SH-SY5Y (cell line): Measurements from ENCODE around the gene ACBD4.

ENCODE experiments used
- GATA2 ChIP-seq: IDR thresholded peaks from 2 replicates; pipeline ENCODE4 v1.6.1; 2011; ENCODE audit warnings: mild to moderate bottlenecking, low read depth, low read length
- GATA3 ChIP-seq: IDR thresholded peaks from 2 replicates; pipeline ENCODE4 v1.6.1; 2011; ENCODE audit warnings: low read depth, mild to moderate bottlenecking, low read length, moderate library complexity

Gene ACBD4

DNA sequence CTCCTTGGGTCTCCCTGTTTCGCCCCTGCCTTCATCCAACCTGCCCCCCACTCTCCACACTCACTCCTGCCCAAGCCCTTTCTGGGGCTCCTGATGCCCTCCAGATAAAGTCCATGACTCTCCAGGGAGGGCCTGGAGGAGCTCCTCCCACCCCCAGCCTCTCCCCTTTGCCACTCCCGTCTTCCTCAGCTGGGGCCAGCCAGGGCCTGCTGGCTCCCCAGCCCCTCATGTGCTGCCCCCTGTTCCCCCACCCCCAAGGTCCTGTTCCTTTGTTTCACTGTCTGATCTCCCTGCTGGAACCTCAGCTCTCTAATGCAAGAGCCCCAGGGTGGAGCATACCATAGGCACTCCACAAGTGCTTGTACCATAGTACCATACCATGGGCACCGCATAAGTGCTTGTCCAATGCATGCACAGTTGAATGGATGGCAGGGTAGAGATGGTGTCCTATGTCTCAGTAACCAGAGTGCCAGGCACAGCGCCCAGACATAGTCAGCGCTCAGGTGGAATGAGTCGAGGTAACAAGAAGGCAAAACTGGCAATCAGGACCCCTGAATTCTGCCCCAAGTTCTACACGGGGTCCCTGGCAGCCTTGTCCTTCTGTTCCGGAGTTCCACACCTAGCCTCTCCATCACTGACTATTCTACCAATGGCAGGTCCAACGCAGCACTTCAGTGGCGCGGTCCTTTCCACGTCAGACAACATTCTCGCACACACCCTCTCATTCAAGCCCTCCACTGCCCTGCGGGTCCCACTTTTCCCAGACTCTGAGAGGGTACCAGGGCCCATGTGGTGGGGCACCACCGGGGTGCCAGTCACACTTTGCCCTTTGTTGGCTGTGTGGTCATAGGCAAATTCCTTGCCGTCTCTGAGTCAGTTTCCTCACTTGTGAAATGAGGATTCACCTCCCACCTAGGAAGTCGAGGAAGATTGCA, 4.5 kb upstream of the ACBD4 start:
- no peak for TF ChIP-seq GATA3
- no peak for TF ChIP-seq GATA2

- no peak for TF ChIP-seq GATA3
- TF ChIP-seq GATA2 = no peak
Measured at GRCh38 chr17:45131616-45132319, 3.7 kb upstream of the ACBD4 start.

- TF ChIP-seq GATA2 (no peak), GATA3 (no peak)
Measured at GRCh38 chr17:45132320-45132571, 3.2 kb upstream of the ACBD4 start, which contains the start of gene PLCD3. Gene PLCD3, minus strand, starts transcription at chr17:45132515. Its CDS starts 105 bp downstream, at chr17:45132410.

DNA sequence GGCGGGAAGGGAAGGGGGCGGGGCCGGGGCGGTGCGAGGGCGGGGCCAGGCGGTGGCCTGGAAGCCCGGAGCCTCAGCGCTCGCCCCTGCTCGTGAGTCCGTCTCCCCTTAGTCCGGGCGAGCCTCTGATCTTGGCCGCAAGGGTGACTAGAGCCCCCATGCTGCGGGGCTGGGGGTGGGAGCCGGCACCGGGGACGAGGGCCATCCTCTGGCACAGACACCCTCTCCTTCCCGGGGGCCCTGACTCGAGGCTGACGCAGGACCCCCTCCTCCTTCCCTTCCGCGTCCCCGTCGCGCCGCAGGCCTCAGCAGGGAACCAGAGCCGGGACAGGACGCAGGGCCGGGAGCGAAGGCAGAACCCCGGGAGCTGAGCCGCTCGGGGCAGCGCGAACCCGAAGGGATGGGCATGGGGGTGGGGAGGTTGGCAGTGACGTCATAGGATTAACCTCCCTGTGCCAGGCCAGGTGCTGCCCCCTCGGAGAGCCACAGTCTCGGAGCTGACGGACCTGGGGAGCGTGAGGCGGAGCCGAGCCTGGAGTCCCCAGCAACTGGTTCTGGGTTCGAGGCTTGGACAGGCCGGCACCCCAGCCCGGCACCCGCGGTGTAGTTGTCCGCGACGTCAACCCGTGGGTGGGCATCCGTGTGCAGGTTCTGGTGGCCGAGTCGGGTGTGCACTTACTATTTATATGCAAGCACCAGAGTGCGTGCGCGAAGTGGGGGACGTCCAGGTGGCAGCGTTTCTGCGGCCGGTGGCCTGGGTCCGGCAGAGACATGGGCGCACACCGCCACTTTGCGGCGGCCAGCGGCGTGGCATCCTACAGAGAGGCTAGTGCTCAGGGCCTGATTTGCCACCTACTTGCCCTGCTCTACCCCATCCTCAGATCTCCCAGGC, 2.7 kb upstream of the ACBD4 start:
- TF ChIP-seq GATA2 (no peak), GATA3 (no peak)

DNA sequence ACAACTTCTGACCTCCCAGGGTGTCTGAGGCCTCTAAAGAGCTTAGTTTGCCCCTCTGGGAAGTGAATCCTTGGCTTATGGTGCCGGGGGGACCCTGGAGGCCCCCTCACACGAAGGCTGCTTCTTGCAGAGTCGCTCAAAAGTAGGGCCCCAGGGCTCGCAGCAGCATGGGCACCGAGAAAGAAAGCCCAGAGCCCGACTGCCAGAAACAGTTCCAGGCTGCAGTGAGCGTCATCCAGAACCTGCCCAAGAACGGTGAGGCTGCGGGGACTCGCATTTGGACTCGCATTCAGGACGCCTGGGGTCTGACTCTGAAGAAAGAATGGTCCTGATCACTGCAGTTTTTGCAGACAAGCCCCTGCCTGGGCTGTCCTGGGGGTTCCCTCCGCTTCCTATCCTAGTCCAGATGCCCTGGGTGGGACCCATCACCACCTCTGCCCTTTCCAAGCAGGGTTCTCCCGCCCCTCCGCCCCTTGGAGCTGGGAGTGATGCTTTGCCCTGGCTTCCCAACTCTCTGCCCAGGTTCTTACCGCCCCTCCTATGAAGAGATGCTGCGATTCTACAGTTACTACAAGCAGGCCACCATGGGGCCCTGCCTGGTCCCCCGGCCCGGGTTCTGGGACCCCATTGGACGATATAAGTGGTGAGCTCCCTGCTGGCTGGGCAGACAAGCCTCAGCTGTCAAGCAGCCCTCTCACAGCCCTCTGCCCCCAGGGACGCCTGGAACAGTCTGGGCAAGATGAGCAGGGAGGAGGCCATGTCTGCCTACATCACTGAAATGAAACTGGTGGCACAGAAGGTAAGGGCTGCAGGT, 698 bp downstream of the ACBD4 start:
- TF ChIP-seq GATA3 = no peak
- no peak for TF ChIP-seq GATA2

- no peak for TF ChIP-seq GATA2
- no peak for TF ChIP-seq GATA3
Measured at GRCh38 chr17:45136846-45137560, 1.5 kb downstream of the ACBD4 start.

- TF ChIP-seq GATA2 (no peak), GATA3 (no peak)
Measured at GRCh38 chr17:45137561-45138305, 2.2 kb downstream of the ACBD4 start.

- TF ChIP-seq GATA3 (no peak), GATA2 (no peak)
Measured at GRCh38 chr17:45138911-45139532, 3.5 kb downstream of the ACBD4 start.

GRCh38 chr17:45139533-45139920, 4.0 kb downstream of the ACBD4 start:
- TF ChIP-seq GATA2 (no peak), GATA3 (no peak)

- no peak for TF ChIP-seq GATA2
- TF ChIP-seq GATA3 = no peak
Measured at GRCh38 chr17:45143094-45143670, 7.7 kb downstream of the ACBD4 start.

DNA sequence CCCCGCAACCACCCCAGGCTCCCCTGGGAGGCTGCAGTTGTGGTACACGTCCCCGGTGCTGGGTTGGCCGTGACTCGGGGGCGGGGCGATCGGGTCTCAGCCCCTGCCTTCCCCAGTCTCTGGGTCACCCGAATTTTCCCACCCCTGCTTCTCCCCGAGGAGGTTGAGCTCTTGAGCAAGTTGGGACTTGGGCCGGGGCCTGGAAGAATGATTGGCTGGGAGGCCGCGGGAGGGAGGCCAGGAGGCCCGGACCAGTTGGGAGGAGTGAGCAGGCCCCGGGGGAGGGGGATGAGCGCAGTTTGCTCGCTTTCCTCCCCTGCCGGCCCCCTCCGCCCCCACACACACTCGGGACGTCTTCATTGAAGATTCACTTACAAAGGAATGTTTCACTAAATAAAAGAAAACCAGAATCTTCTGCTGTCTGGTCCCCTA, 8.3 kb downstream of the ACBD4 start:
- no peak for TF ChIP-seq GATA2
- no peak for TF ChIP-seq GATA3
